K562 (cell line): ENCODE results near the gene PNRC2. TPM values are rescaled to one million over a fixed set of nuclear protein-coding genes. Genes with fewer than 3 reads are reported as not detected.

ENCODE experiments used
- ATAC-seq: fragments of 200-7000 bp; cut with Tn5 transposase; 3 replicates; pipeline ENCODE4 v1.9.1; 2020; ENCODE audit warnings: moderate library complexity
- BruUV-seq: library from RNA; stranded (reverse); fragments of 400-500 nt; replicated peaks from 2 replicates; lab custom pipeline; 2021; lab: Mats Ljungman, UMichigan
- CTCF ChIA-PET: fragments of 300-600 bp; formaldehyde crosslinking; extraction: SDS; loops from one replicate; lab custom pipeline; 2021; ENCODE audit warnings: low intra/inter-chr PET ratio; lab: Yijun Ruan, JAX
- POLR2A ChIA-PET: fragments of 300-600, 350-650 bp; sonication (Branson Sonifier 250); formaldehyde crosslinking; extraction: SDS; loops from one replicate; lab custom pipeline; 2021; ENCODE audit warnings: antibody characterized with exemption, inconsistent platforms; lab: Yijun Ruan, JAX
- DNase-seq, 4 experiments: peaks; one replicate each; pipeline versions ENCODE4 v3.0.0 to v3.0.0-alpha.2; 2011 to 2018; ENCODE audit warnings: low spot score in 3 of 4, mixed read lengths in 3 of 4; ENCODE audit errors: extremely low read depth in 1 of 4
- FAIRE-seq: peaks from 2 replicates; lab custom pipeline; 2011; peaks lifted over from hg19 to GRCh38; lab: Jason Lieb, UNC
- H2AFZ ChIP-seq: 2 replicates; pipeline ENCODE4 v1.6.0; 2011; ENCODE audit warnings: low read depth, low read length, control low read depth, inconsistent platforms
- H3K27ac ChIP-seq: fragments of 200-600 bp; 3 replicates; pipeline ENCODE4 v1.8.0; 2011; ENCODE audit warnings: low read depth, mild to moderate bottlenecking, control low read depth, inconsistent platforms, low read length, moderate library complexity, mixed read lengths; ENCODE audit errors: extremely low read depth
- H3K27me3 ChIP-seq, 2 experiments: fragments of 300-600 bp in 1 of 2; 2 replicates in 1 of 2; 3 replicates in 1 of 2; pipeline versions ENCODE4 v1.6.0 to v1.8.0; 2011; ENCODE audit warnings: inconsistent platforms in 2 of 2, low read length in 2 of 2, mild to moderate bottlenecking in 1 of 2, mixed read lengths in 1 of 2, moderate library complexity in 1 of 2; ENCODE audit not compliant: control insufficient read depth in 2 of 2, insufficient read depth in 2 of 2
- H3K36me3 ChIP-seq: fragments of 300-600 bp; 3 replicates; pipeline ENCODE4 v1.8.0; 2011; ENCODE audit warnings: mild to moderate bottlenecking, low read length, inconsistent platforms; ENCODE audit not compliant: control insufficient read depth, insufficient read depth
- H3K4me1 ChIP-seq, 2 experiments: fragments of 200-600 bp in 1 of 2; replicated peaks in 1 of 2; 2 replicates in 1 of 2; 3 replicates in 1 of 2; pipeline versions ENCODE4 v1.5.1 to v1.8.0; 2011; ENCODE audit warnings: inconsistent platforms in 2 of 2, low read length in 2 of 2, mild to moderate bottlenecking in 1 of 2, mixed read lengths in 1 of 2, moderate library complexity in 1 of 2; ENCODE audit not compliant: control insufficient read depth in 2 of 2, insufficient read depth in 2 of 2
- H3K4me2 ChIP-seq: 2 replicates; pipeline ENCODE4 v1.6.1; 2011; ENCODE audit warnings: low read length, control low read depth, inconsistent platforms, mixed read lengths; ENCODE audit not compliant: insufficient read depth
- H3K4me3 ChIP-seq: fragments of 200-600 bp; sonication (generic), shearing (Covaris generic); 2 replicates; pipeline ENCODE4 v1.5.1; 2016; ENCODE audit warnings: control low read depth, inconsistent platforms
- H3K79me2 ChIP-seq: fragments of 200-600 bp; 3 replicates; pipeline ENCODE4 v1.8.0; 2011; ENCODE audit warnings: low read length, inconsistent platforms; ENCODE audit not compliant: control insufficient read depth, insufficient read depth
- H3K9ac ChIP-seq, 2 experiments: 2 replicates each; pipeline versions ENCODE4 v1.6.0 to v1.6.1; 2011; ENCODE audit warnings: low read depth in 2 of 2, low read length in 2 of 2, control low read depth in 1 of 2, inconsistent platforms in 1 of 2, mild to moderate bottlenecking in 1 of 2, mixed read lengths in 1 of 2; ENCODE audit not compliant: insufficient read depth in 1 of 2
- H3K9me1 ChIP-seq: one replicate; pipeline ENCODE4 v1.6.0; 2011; ENCODE audit warnings: inconsistent platforms, mild to moderate bottlenecking, low read length, moderate library complexity; ENCODE audit not compliant: control insufficient read depth, insufficient read depth
- H3K9me3 ChIP-seq: replicated peaks from 2 replicates; pipeline ENCODE4 v1.5.1; 2011; ENCODE audit warnings: low read depth, low read length, inconsistent platforms; ENCODE audit not compliant: control insufficient read depth, insufficient read depth
- H4K20me1 ChIP-seq: replicated peaks from 2 replicates; pipeline ENCODE4 v1.6.1; 2011; ENCODE audit warnings: low read length, inconsistent platforms, mixed read lengths; ENCODE audit not compliant: control insufficient read depth, insufficient read depth
- MECOM ChIP-seq: fragments of 250-450 bp; sonication (Bioruptor Pico); IDR thresholded peaks from 2 replicates; pipeline ENCODE4 v1.8.0; 2022; ENCODE audit warnings: inconsistent platforms
- ZBTB7A ChIP-seq: IDR thresholded peaks from 2 replicates; pipeline ENCODE4 v1.6.1; 2011; ENCODE audit warnings: low read depth, mild to moderate bottlenecking, low read length, moderate library complexity, borderline replicate concordance; ENCODE audit not compliant: control insufficient read depth
- ZNF253 ChIP-seq: fragments of 250-450 bp; sonication (Bioruptor Pico); conservative IDR thresholded peaks from 2 replicates; pipeline ENCODE4 v1.6.1; 2021; ENCODE audit warnings: mild to moderate bottlenecking
- ZNF644 ChIP-seq: fragments of 200-800 bp; sonication (Bioruptor generic); IDR thresholded peaks from 2 replicates; pipeline ENCODE4 v1.6.1; 2016; ENCODE audit warnings: low read depth, missing genetic modification characterization, missing compliant biosample characterization
- WGBS: fragments of 100-300 bp; shearing (Covaris generic); methylation state at CpG from one replicate; pipeline ENCODE4 v1.1.6; 2016; ENCODE audit warnings: low coverage, mixed read lengths; ENCODE audit not compliant: insufficient coverage; ENCODE audit errors: missing lambda C conversion rate; 5-methylcytosine and 5-hydroxymethylcytosine counted together
- in situ Hi-C: fragments of 300-500 bp; cut with MboI; formaldehyde crosslinking; loops from 4 replicates; pipeline ENCODE4 v1.15.0; 2018; ENCODE audit warnings: inconsistent platforms, mixed read lengths
- intact Hi-C: fragments of 100-400 bp; cut with micrococcal nuclease; formaldehyde crosslinking; loops from 2 replicates; pipeline ENCODE4 v1.14.2; 2022
- polyA plus RNA-seq, 8 experiments: library from polyadenylated mRNA; depleted of rRNA in 4 of 8; stranded (reverse) in 5 of 8; unstranded in 3 of 8; fragments of >200 nt; fragmentation: Nextera tagmentation in 2 of 8; fragmentation: Illumina TruSeq in 1 of 8; extraction: Ambion mirVana in 2 of 8; extraction: Trizol in 1 of 8; gene quantifications; 2 replicates each; pipeline versions ENCODE4 v1.2.1 to v1.2.3, GENCODE V29; 2011 to 2014; ENCODE audit warnings: inconsistent platforms in 1 of 8, missing spikeins in 1 of 8
- total RNA-seq, 7 experiments: library from RNA; depleted of rRNA in 6 of 7; stranded (reverse); fragments of >200 nt in 6 of 7; fragmentation: Illumina TruSeq in 2 of 7; extraction: Trizol in 2 of 7; gene quantifications; 2 replicates each; pipeline versions ENCODE4 v1.2.1 to v1.2.3, GENCODE V29; 2011 to 2021; ENCODE audit warnings: low replicate concordance in 1 of 7
- TF ChIP-seq, protein P1 (sequence below), 2 experiments: fragments of 250-450 bp in 1 of 2; fragments of 450-650 bp in 1 of 2; sonication (Bioruptor Pico) in 1 of 2; IDR thresholded peaks; 2 replicates each; pipeline versions ENCODE4 v1.6.1 to v1.8.0; 2016 to 2021; ENCODE audit warnings: mild to moderate bottlenecking in 2 of 2, moderate library complexity in 2 of 2, missing compliant biosample characterization in 1 of 2, missing genetic modification characterization in 1 of 2
- TF ChIP-seq, protein P2 (sequence below): fragments of 250-450 bp; sonication (Bioruptor Pico); IDR thresholded peaks from 2 replicates; pipeline ENCODE4 v1.8.0; 2022; ENCODE audit warnings: inconsistent platforms
- TF ChIP-seq, protein P3 (sequence below): fragments of 450-650 bp; IDR thresholded peaks from 2 replicates; pipeline ENCODE4 v1.6.1; 2016; ENCODE audit warnings: antibody characterized with exemption

PNRC2 gene
- total and polyA plus RNA-seq, 9 of the 15 experiments (the other 6 are each of a cell fraction or from before 2014, with no cell fraction given): 127 to 303 (median 203) TPM

DNA sequence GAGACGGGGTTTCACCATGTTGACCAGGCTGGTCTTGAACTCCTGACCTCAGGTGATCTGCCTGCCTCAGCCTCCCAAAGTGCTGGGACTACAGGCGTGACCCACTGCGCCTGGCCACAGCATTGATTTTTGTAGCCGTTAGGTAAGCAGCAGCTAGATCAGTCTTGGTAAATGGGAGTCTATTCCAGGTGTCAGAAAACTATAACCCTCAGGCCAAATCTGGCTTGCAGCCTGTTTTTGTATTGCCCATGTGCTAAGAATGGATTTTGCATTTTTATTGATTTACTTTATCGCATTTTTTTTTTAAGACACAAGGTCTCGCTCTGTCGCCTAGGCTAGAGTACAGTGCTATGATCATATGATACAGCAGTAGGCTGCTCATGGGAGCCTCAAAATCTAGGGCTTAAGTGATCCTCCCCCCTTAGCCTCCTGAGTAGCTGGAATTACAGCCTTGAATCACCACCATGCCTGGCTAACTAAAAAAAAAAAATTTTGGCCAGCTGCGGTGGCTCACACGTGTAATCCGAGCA lies 37.1 kb downstream of the PNRC2 start:
- in situ Hi-C loops (no loop called here), intact Hi-C loops (no loop called here)
- Histone ChIP-seq H3K4me3 (no peak overlapping the region), H3K9me3 (no peaks in the 10 kb centered on the region), H3K79me2 (no peaks in the 10 kb centered on the region), H3K9ac (no peak overlapping the region), H3K27ac (no peak overlapping the region), H4K20me1 (no peaks in the 10 kb centered on the region), H2AFZ (no peak overlapping the region), H3K4me1 (no peaks in the 10 kb centered on the region; a peak in 1 of 5 replicates), H3K4me2 (no peak overlapping the region), H3K9me1 (no peaks in the 10 kb centered on the region), H3K27me3 (peaks cover 9 to 12% of the 10 kb centered on the region in 2 experiments; a peak in 2 of 5 replicates), H3K36me3 (no peaks in the 10 kb centered on the region)
- WGBS: 18% methylated on average over 10 of the region's 10 CpGs
- no peak for FAIRE-seq
- POLR2A ChIA-PET: interaction anchor here (0.8 to 1.1 kb wide), 2 partner anchors 14 to 20 kb away, joined by 3 to 4 read pairs; no protein-coding TSS in a partner anchor
- ATAC-seq: no peak; the same call in 2 of the 3 replicates
- TF ChIP-seq, protein P1, sequence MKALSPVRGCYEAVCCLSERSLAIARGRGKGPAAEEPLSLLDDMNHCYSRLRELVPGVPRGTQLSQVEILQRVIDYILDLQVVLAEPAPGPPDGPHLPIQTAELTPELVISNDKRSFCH (CRISPR knock-in tag; IDR thresholded peaks at IDR 0.05): no peak
- TF ChIP-seq, protein P1 (tag; IDR thresholded peaks at IDR 0.05): no peak
- TF ChIP-seq, protein P2, sequence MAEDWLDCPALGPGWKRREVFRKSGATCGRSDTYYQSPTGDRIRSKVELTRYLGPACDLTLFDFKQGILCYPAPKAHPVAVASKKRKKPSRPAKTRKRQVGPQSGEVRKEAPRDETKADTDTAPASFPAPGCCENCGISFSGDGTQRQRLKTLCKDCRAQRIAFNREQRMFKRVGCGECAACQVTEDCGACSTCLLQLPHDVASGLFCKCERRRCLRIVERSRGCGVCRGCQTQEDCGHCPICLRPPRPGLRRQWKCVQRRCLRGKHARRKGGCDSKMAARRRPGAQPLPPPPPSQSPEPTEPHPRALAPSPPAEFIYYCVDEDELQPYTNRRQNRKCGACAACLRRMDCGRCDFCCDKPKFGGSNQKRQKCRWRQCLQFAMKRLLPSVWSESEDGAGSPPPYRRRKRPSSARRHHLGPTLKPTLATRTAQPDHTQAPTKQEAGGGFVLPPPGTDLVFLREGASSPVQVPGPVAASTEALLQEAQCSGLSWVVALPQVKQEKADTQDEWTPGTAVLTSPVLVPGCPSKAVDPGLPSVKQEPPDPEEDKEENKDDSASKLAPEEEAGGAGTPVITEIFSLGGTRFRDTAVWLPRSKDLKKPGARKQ: no peak
- TF ChIP-seq, protein P3, sequence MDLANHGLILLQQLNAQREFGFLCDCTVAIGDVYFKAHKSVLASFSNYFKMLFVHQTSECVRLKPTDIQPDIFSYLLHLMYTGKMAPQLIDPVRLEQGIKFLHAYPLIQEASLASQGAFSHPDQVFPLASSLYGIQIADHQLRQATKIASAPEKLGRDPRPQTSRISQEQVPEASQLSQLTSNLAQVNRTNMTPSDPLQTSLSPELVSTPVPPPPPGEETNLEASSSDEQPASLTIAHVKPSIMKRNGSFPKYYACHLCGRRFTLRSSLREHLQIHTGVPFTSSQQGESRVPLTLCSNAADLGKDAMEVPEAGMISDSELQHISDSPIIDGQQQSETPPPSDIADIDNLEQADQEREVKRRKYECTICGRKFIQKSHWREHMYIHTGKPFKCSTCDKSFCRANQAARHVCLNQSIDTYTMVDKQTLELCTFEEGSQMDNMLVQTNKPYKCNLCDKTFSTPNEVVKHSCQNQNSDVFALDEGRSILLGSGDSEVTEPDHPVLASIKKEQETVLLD: no peak
- no peak for TF ChIP-seq MECOM (CRISPR knock-in tag)
- TF ChIP-seq ZBTB7A: no peak
- TF ChIP-seq ZNF644 (tag): no peak
- no peak for TF ChIP-seq ZNF253
- no peak for DNase-seq
- BruUV-seq: no TSS peak
- CTCF ChIA-PET: no interaction called here
